Activated CD8-positive, alpha-beta T cell treated with anti-CD3 and anti-CD28 coated beads for 36 hours (primary cell): ENCODE results near the gene TRIOBP. TPM values are rescaled to one million over a fixed set of nuclear protein-coding genes. Genes with fewer than 3 reads are reported as not detected.

Experiments used
- ATAC-seq: fragments of 200-7000 bp; cut with Tn5 transposase; one replicate; pipeline ENCODE4 v1.10.0; 2021; ENCODE audit warnings: mild to moderate bottlenecking, moderate library complexity
- CTCF ChIA-PET: fragments of 350-600 bp; sonication (Branson Sonifier 250); formaldehyde crosslinking; loops from one replicate; lab custom pipeline; 2021; ENCODE audit warnings: antibody characterized with exemption; lab: Charles Lee
- POLR2A ChIA-PET: fragments of 350-600 bp; sonication (Branson Sonifier 250); formaldehyde crosslinking; loops from one replicate; lab custom pipeline; 2021; ENCODE audit warnings: antibody characterized with exemption; lab: Charles Lee
- DNase-seq: peaks from one replicate; pipeline ENCODE4 v3.0.0-alpha.2; 2020
- H3K27ac Mint-ChIP-seq: one replicate; pipeline ENCODE4 v1.8.0; 2021; ENCODE audit warnings: mild to moderate bottlenecking, mixed read lengths
- H3K27me3 Mint-ChIP-seq: one replicate; pipeline ENCODE4 v1.8.0; 2021; ENCODE audit warnings: mixed read lengths
- H3K36me3 Mint-ChIP-seq: one replicate; pipeline ENCODE4 v1.8.0; 2021; ENCODE audit warnings: low read depth, mixed read lengths
- H3K4me1 Mint-ChIP-seq: one replicate; pipeline ENCODE4 v1.8.0; 2021; ENCODE audit warnings: low read depth, mixed read lengths
- H3K4me3 Mint-ChIP-seq: one replicate; pipeline ENCODE4 v1.8.0; 2021; ENCODE audit warnings: mild to moderate bottlenecking, moderate library complexity, mixed read lengths
- H3K9me3 Mint-ChIP-seq: one replicate; pipeline ENCODE4 v1.8.0; 2021; ENCODE audit warnings: mixed read lengths
- intact Hi-C: fragments of 100-400 bp; cut with micrococcal nuclease; formaldehyde crosslinking; loops from one replicate; pipeline ENCODE4 v1.10.0; 2022
- total RNA-seq, 2 experiments: library from RNA; stranded (reverse); gene quantifications; one replicate each; pipeline ENCODE4 v1.2.3, GENCODE V29; 2021
- TF ChIP-seq, protein P1 (sequence below): fragments of 200-600 bp; IDR thresholded peaks from one replicate; pipeline ENCODE4 v1.8.0; 2022; ENCODE audit warnings: antibody characterized with exemption, mild to moderate bottlenecking

The TRIOBP gene
- total RNA-seq, 2 experiments from 2014 or later, result 17.8 to 20.7 TPM

DNA sequence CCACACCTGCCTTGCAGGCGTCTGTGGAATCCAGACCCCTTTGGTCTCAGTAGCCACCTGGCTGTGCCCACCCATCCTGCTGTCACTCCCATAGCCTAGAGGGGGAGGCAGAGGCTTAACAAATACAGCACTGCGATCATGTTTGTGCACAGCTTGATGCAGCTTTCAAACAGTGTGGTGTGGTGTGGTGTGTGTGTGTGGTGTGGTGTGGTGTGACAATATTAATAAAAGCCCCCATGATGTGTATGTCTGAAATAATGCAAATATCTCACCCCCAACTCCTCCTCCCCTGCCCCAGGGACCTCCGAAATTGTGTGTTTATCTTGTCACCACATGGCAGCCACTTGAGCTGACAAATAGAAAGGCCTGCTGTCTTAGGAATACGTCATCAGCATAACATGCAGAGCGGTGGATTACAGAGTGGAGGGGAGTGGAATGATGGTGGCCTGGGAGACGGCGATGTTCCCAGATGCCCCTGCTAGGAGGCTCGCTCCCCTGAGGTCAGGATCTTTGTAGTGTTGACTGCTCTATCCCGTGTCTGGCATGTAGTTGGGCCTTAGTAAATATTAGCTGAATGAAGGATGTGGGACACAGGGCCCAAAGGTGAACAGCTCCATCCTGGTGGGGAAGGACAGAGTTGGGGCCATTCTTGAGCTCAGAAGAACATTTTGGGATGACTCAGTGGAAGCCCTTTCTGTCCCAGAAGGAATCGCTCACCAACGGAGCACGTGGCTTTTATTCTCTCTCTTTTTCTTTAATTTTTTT is 35.5 kb upstream of the TRIOBP start:
- POLR2A ChIA-PET, result interaction anchor here (1.3 to 2.5 kb wide), 5 partner anchors 10 to 27 kb away, joined by 3 to 12 read pairs (median 5); no protein-coding TSS in a partner anchor

DNA sequence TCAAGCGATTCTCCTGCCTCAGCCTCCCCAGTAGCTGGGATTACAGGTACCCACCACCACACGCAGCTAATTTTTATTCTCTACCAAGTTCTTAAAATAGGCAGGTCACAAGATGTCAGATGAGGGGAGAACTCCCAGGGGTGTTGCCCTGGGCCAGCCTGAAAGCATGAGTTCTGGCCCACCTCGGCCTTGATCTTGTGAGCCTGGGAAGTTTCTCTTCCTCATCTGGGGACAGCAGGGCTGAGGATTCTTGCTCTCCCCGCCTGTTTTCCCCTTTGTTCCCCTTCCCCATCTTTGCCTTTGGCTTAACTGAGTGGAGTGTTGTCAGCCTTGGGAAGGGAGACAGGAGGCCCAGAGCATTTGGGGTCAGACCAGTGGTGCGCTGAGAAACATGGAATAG is 34.8 kb upstream of the TRIOBP start:
- no peak overlapping the region for H3K27ac Mint-ChIP-seq
- no peaks in the 10 kb centered on the region for H3K27me3 Mint-ChIP-seq
- POLR2A ChIA-PET, result interaction anchor here (1.0 to 2.5 kb wide), 6 partner anchors 9 to 28 kb away, joined by 3 to 12 read pairs (median 5); no protein-coding TSS in a partner anchor
- DNase-seq (no peak), ATAC-seq (no peak)
- TF ChIP-seq, protein P1, sequence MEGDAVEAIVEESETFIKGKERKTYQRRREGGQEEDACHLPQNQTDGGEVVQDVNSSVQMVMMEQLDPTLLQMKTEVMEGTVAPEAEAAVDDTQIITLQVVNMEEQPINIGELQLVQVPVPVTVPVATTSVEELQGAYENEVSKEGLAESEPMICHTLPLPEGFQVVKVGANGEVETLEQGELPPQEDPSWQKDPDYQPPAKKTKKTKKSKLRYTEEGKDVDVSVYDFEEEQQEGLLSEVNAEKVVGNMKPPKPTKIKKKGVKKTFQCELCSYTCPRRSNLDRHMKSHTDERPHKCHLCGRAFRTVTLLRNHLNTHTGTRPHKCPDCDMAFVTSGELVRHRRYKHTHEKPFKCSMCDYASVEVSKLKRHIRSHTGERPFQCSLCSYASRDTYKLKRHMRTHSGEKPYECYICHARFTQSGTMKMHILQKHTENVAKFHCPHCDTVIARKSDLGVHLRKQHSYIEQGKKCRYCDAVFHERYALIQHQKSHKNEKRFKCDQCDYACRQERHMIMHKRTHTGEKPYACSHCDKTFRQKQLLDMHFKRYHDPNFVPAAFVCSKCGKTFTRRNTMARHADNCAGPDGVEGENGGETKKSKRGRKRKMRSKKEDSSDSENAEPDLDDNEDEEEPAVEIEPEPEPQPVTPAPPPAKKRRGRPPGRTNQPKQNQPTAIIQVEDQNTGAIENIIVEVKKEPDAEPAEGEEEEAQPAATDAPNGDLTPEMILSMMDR, result no peak
- peaks cover 28% of the 10 kb centered on the region for H3K36me3 Mint-ChIP-seq
- H3K4me1 Mint-ChIP-seq, result peaks cover 39% of the 10 kb centered on the region
- intact Hi-C loops, result no loop called here
- H3K4me3 Mint-ChIP-seq, result no peak overlapping the region
- no peaks in the 10 kb centered on the region for H3K9me3 Mint-ChIP-seq
- CTCF ChIA-PET, result interaction anchor here (0.9 to 68.1 kb wide), 8 partner anchors 9 to 272 kb away, joined by 3 to 1770 read pairs (median 10); partner anchors contain the start of genes GGA1 and SH3BP1

More for the DNA sequence above, 35.5 kb upstream of the TRIOBP start:
- H3K4me3 Mint-ChIP-seq, result peak overlapping the region; percentile 89
- DNase-seq (peak; percentile 35), ATAC-seq (no peak)
- intact Hi-C loops, result no loop called here
- no peaks in the 10 kb centered on the region for H3K27me3 Mint-ChIP-seq
- peaks cover 22% of the 10 kb centered on the region for H3K36me3 Mint-ChIP-seq
- no peak overlapping the region for H3K27ac Mint-ChIP-seq
- no peaks in the 10 kb centered on the region for H3K9me3 Mint-ChIP-seq
- TF ChIP-seq, protein P1, result peak; percentile 30
- H3K4me1 Mint-ChIP-seq, result peaks cover 39% of the 10 kb centered on the region
- CTCF ChIA-PET, result interaction anchor here (0.7 to 68.1 kb wide), 10 partner anchors 9 to 273 kb away, joined by 3 to 1770 read pairs (median 4); partner anchors contain the start of genes GGA1, LGALS1, NOL12 and SH3BP1

DNA sequence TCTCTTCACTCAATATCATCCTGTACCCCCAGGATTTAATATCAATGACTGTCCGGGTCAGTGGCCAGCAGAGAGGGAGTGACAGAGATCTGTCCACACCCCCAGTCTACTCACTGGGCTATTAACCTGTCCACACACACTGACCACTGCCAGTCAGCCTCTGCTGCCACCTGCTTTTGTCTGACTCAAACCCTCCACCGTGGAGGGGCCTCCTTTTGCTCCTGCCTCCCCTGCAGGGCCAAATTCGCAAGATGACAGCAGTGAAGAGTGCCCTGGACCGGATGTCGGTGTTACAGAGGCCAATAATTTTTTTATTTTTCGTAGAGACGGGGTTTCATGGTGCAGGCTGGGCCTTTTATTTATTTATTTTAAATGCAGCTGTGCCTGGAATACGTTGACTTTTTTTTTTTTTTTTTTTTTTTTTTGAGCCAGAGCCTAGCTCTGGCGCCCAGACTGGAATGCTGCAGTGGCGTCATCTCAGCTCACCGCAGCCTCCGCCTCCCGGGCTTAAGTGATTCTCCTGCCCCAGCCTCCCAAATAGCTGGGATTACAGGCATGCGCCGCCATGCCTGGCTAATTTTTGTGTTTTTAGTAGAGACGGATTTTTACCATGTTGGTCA is 33.2 kb upstream of the TRIOBP start:
- no peak for DNase-seq
- ChIA-PET POLR2A (interaction anchor here (1.0 to 1.7 kb wide), 4 partner anchors 11 to 26 kb away, joined by 3 to 4 read pairs (median 4); partner anchors contain the start of genes NOL12 and SH3BP1), CTCF (interaction anchor here (2.7 to 68.1 kb wide), 2 partner anchors 18 to 38 kb away, joined by 16 to 1770 read pairs; partner anchors contain the start of genes GGA1 and SH3BP1)
- peaks cover 31% of the 10 kb centered on the region for H3K4me1 Mint-ChIP-seq
- no peaks in the 10 kb centered on the region for H3K9me3 Mint-ChIP-seq
- H3K4me3 Mint-ChIP-seq, result no peak overlapping the region
- H3K36me3 Mint-ChIP-seq, result peaks cover 28% of the 10 kb centered on the region
- no peak overlapping the region for H3K27ac Mint-ChIP-seq
- intact Hi-C loops, result no loop called here
- TF ChIP-seq, protein P1, result no peak
- no peaks in the 10 kb centered on the region for H3K27me3 Mint-ChIP-seq
- ATAC-seq, result no peak

DNA sequence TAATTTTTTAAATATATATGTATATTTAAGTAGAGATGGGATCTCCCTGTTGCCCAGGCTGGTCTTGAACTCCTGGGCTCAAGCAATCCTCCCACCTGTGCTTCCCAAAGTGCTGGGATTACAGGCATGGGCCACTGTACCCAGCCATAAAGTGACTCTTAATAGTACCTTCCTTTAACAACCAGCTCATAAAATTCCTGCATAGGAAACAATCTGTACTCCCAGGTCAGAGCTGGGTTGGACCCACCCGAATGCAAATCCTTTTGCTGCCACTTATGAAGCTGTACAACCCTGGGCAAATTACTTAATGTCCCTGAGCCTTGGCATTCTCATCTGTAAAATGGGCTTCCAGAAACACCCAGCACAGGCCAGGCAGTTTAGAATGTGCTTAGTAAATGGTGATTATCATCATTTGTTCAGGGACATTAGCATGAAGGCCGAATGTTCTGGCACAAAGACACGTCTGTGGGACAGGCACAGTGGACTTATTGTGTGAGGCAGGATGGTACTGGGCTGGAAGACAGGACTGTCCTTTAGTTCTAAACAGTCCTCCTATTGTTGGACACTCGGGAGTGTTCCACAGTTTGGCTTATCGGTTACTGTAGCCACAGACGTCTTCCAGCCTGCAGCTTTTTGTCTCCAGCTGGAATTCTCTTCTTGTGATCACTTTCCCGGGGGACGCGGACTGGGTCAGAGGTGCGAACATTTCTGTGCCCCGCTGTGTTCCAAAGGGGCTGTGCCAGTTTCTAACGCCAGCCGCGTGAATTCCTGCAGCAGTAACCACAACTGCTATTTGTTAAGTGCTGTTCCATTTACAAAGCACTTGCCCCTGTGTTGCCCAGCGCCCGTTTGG is 32.4 kb upstream of the TRIOBP start:
- CTCF ChIA-PET, result interaction anchor here (2.7 to 68.1 kb wide), 2 partner anchors 17 to 39 kb away, joined by 16 to 1770 read pairs; partner anchors contain the start of genes GGA1 and SH3BP1
- Mint-ChIP-seq H3K4me1 (peaks cover 30% of the 10 kb centered on the region), H3K4me3 (no peak overlapping the region), H3K36me3 (peaks cover 28% of the 10 kb centered on the region), H3K9me3 (no peaks in the 10 kb centered on the region), H3K27ac (no peak overlapping the region), H3K27me3 (no peaks in the 10 kb centered on the region)
- ATAC-seq (no peak), DNase-seq (no peak)
- POLR2A ChIA-PET, result interaction anchor here (1.0 to 1.6 kb wide), 2 partner anchors 12 to 27 kb away, joined by 3 read pairs; no protein-coding TSS in a partner anchor
- intact Hi-C loops, result no loop called here
- TF ChIP-seq, protein P1, result no peak
